Measurements from ENCODE around the gene CPSF4. TPM values are rescaled to one million over a fixed set of nuclear protein-coding genes. Genes with fewer than 3 reads are reported as not detected.

Gene CPSF4
- total and polyA plus RNA-seq, 2 donors (not counting 1 experiment from before 2014, with no cell fraction given): 52.9 to 63.2 TPM

DNA sequence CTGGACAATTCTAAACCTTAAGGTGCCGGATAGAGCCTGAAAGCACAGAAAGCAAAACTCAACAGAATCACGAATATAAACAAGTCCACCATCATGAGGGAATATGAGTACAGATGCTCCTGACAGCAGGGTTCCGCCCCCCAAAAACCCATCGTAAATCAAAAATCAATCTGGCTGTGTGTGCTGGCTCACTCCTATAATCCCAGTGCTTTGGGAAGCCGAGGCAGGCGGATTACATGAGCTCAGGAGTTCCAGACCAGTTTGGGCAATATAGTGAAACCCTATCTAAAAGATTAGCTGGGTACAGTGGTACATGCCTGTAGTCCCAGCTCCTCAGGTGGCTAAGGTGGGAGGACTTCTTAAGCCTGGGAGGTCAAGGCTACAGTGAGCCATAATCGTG lies 17.8 kb upstream of the CPSF4 start:
- intact Hi-C loops (cut with micrococcal nuclease): no loop called here
- ATAC-seq (ENCODE audit: low read depth) (no peak), DNase-seq (no peak)
- CTCF ChIA-PET: no interaction called here
- H3K27me3 ChIP-seq (replicated peaks in 1 of 4; ENCODE audit: control extremely low read depth in 1 of 4, control insufficient read depth in 3 of 4, insufficient read depth in 4 of 4, low read length in 3 of 4): no peaks in the 10 kb centered on the region
- no peak overlapping the region for H3K4me3 ChIP-seq (ENCODE audit: control extremely low read depth in 1 of 5, extremely low read depth in 1 of 5, insufficient read depth in 1 of 5, low read depth in 2 of 5, low read length in 4 of 5)
- POLR2A ChIA-PET: no interaction called here
- H3K27ac Mint-ChIP-seq: no peak overlapping the region
- no peak overlapping the region for H2AFZ ChIP-seq (ENCODE audit: insufficient read depth, low read depth, low read length, poor library complexity, severe bottlenecking)
- TF ChIP-seq, protein P1, sequence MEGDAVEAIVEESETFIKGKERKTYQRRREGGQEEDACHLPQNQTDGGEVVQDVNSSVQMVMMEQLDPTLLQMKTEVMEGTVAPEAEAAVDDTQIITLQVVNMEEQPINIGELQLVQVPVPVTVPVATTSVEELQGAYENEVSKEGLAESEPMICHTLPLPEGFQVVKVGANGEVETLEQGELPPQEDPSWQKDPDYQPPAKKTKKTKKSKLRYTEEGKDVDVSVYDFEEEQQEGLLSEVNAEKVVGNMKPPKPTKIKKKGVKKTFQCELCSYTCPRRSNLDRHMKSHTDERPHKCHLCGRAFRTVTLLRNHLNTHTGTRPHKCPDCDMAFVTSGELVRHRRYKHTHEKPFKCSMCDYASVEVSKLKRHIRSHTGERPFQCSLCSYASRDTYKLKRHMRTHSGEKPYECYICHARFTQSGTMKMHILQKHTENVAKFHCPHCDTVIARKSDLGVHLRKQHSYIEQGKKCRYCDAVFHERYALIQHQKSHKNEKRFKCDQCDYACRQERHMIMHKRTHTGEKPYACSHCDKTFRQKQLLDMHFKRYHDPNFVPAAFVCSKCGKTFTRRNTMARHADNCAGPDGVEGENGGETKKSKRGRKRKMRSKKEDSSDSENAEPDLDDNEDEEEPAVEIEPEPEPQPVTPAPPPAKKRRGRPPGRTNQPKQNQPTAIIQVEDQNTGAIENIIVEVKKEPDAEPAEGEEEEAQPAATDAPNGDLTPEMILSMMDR (IDR thresholded peaks at IDR 0.05): no peak
- TF ChIP-seq EZH2 (IDR thresholded peaks at IDR 0.05; ENCODE audit: borderline replicate concordance, insufficient read depth, low read depth, low read length, poor library complexity, severe bottlenecking): no peak
- 98% methylated on average over 6 of the region's 7 CpGs for WGBS (ENCODE audit: insufficient coverage)
- H3K4me3 Mint-ChIP-seq: no peak overlapping the region
- H3K4me1 Mint-ChIP-seq: no peaks in the 10 kb centered on the region
- no peaks in the 10 kb centered on the region for H3K9me3 ChIP-seq (ENCODE audit: control extremely low read depth in 1 of 3, control insufficient read depth in 2 of 3, insufficient read depth in 1 of 3, low read length in 2 of 3)
- H4K20me1 ChIP-seq (ENCODE audit: control insufficient read depth, insufficient read depth, low read length, poor library complexity, severe bottlenecking): peaks cover 32% of the 10 kb centered on the region
- H3K9me3 Mint-ChIP-seq (ENCODE audit: insufficient read depth): no peaks in the 10 kb centered on the region
- no peaks in the 10 kb centered on the region for H3K27me3 Mint-ChIP-seq
- H3K36me3 ChIP-seq (replicated peaks in 1 of 2; ENCODE audit: control extremely low read depth in 1 of 2, control insufficient read depth in 1 of 2, extremely low read depth in 1 of 2, insufficient read depth in 2 of 2, low read length in 1 of 2): peaks cover 12 to 56% of the 10 kb centered on the region in 2 experiments
- no peak overlapping the region for H3K4me2 ChIP-seq (replicated peaks; ENCODE audit: low read depth, low read length, poor library complexity, severe bottlenecking)
- no peak overlapping the region for H3K27ac ChIP-seq (ENCODE audit: low read length in 2 of 2)
- no peaks in the 10 kb centered on the region for H3K4me1 ChIP-seq (ENCODE audit: control insufficient read depth in 2 of 2, insufficient read depth in 2 of 2, low read length in 2 of 2)
- no peak overlapping the region for H3K9ac ChIP-seq (ENCODE audit: low read length)
- H3K79me2 ChIP-seq (ENCODE audit: control insufficient read depth, insufficient read depth, low read length): peaks cover 16% of the 10 kb centered on the region

DNA sequence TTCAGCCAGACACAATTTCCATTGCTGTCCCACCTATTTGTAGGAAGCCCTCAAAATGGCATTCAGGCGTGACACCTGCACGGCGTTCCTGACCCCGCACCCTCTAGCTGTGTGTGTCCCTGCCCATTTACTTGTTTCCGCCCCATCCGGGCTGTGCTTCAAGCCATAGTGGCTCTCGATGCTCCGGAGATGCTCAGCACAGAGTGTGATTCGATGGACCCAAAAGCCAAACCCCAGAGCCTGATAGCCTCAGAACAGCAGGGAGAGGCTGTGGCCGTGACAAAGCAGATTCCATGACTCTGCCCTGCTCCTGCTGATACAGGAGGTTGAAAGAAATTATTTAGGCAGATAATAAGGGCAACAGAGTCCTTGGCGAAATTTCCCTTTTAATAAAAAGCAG lies 16.6 kb upstream of the CPSF4 start:
- no peaks in the 10 kb centered on the region for H3K27me3 Mint-ChIP-seq
- H3K4me1 Mint-ChIP-seq: no peaks in the 10 kb centered on the region
- H3K27ac Mint-ChIP-seq: no peak overlapping the region
- no peak overlapping the region for H3K9ac ChIP-seq (ENCODE audit: low read length)
- WGBS (ENCODE audit: insufficient coverage): over 99% methylated on average over 9 of the region's 11 CpGs
- ChIA-PET CTCF (interaction anchor here (0.8 kb wide), 1 partner anchor 52 kb away, joined by 3 read pairs; no protein-coding TSS in a partner anchor), POLR2A (no interaction called here)
- no peak for ATAC-seq (ENCODE audit: low read depth)
- H3K79me2 ChIP-seq (ENCODE audit: control insufficient read depth, insufficient read depth, low read length): peaks cover 11% of the 10 kb centered on the region
- H3K27ac ChIP-seq (ENCODE audit: low read length in 2 of 2): no peak overlapping the region
- no peaks in the 10 kb centered on the region for H3K9me3 ChIP-seq (ENCODE audit: control extremely low read depth in 1 of 3, control insufficient read depth in 2 of 3, insufficient read depth in 1 of 3, low read length in 2 of 3)
- intact Hi-C loops (cut with micrococcal nuclease): no loop called here
- peaks cover 11 to 46% of the 10 kb centered on the region in 2 experiments for H3K36me3 ChIP-seq (replicated peaks in 1 of 2; ENCODE audit: control extremely low read depth in 1 of 2, control insufficient read depth in 1 of 2, extremely low read depth in 1 of 2, insufficient read depth in 2 of 2, low read length in 1 of 2)
- TF ChIP-seq EZH2 (IDR thresholded peaks at IDR 0.05; ENCODE audit: borderline replicate concordance, insufficient read depth, low read depth, low read length, poor library complexity, severe bottlenecking): no peak
- TF ChIP-seq, protein P1 (IDR thresholded peaks at IDR 0.05): no peak
- H3K27me3 ChIP-seq (replicated peaks in 1 of 4; ENCODE audit: control extremely low read depth in 1 of 4, control insufficient read depth in 3 of 4, insufficient read depth in 4 of 4, low read length in 3 of 4): no peaks in the 10 kb centered on the region
- no peak overlapping the region for H3K4me2 ChIP-seq (replicated peaks; ENCODE audit: low read depth, low read length, poor library complexity, severe bottlenecking)
- peaks cover 31% of the 10 kb centered on the region for H4K20me1 ChIP-seq (ENCODE audit: control insufficient read depth, insufficient read depth, low read length, poor library complexity, severe bottlenecking)
- H3K4me3 ChIP-seq (ENCODE audit: control extremely low read depth in 1 of 5, extremely low read depth in 1 of 5, insufficient read depth in 1 of 5, low read depth in 2 of 5, low read length in 4 of 5): no peak overlapping the region
- H3K4me1 ChIP-seq (ENCODE audit: control insufficient read depth in 2 of 2, insufficient read depth in 2 of 2, low read length in 2 of 2): no peaks in the 10 kb centered on the region
- no peak for DNase-seq
- H2AFZ ChIP-seq (ENCODE audit: insufficient read depth, low read depth, low read length, poor library complexity, severe bottlenecking): no peak overlapping the region
- no peaks in the 10 kb centered on the region for H3K9me3 Mint-ChIP-seq (ENCODE audit: insufficient read depth)
- H3K4me3 Mint-ChIP-seq: no peak overlapping the region
